Measurements from ENCODE around the gene CIB2.

The CIB2 gene

DNA sequence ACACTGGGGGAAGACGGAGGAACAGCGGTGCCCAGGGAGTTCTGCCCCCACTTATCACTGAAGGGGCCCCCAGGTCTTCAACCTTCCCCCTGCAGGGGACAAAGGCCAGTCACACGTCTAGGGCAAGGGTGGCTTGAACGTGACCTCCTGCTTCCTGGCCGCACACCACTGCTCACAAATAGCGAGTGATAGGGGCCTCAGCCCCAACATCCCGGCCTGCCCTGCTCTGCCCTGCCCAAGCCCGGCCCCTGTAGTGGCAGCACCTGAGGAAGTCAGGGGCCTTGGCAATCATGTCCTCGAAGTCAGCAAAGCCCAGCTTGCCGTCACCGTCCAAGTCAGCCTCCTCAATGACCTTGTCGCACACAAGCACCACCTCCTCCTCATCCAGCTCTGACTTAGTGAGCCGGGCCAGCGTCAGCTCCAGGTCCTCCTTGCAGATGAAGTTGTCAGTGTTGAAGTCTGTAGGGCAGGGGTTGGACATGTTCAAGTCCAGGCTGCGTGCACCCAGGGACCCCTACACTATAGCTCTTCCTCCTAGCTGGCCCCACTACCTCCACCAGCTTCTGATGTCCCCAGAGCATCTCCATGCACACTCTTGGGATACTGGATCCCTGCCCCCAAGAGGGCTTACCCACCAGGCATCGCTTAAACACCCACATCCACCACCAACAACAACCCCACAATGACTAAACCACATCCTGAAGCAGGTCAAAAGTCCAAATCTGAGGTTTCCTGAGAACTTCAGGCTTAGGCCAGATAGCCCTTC, 25.6 kb downstream of the CIB2 start:
- no peak for DNase-seq

DNA sequence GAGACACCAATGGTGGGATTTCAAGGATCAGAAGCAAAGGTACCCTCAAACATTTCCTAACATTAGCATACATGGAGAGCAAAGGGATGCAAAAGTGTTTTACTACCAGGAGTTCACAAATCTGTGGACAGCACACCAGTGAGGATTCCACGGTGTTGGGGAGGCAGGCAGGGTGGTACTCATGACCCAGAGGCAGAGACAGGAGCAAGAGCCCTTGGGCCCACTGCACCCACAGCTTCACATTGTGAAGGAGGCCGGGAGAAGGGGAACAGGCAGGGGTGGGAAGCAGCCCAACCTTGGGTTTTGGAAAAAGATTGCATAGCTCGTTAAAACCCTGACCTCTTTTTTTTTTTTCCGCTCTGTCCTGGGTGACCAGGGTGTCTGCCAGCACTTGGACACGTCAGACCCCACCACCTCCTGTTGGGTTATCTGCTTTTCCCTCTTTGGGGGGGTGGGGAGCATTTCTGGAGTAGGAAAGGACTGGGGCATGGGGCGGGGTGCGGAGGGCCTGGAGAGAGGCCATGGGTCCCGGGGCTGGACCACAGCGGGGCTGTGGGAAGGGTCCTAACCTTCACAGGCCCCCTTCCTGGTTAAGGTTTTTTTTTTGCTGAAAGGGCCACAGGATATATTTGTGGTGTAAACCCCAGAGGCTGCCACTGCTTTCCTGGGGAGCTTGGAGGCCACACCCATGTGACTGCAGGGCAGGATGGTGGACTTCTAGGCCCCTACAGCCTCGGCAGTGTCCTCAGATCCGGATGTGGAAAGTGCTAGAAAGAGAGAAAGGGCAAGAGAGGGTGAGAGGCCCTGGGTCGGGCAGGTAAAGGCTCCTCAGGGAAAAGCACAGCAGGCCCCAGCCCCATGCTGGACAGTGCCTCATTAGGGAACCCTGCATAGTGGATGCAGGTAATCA, 26.4 kb downstream of the CIB2 start:
- no peak for DNase-seq

- no peak for DNase-seq
These were observed 27.1 kb downstream of the CIB2 start for GRCh38 chr15:78104119-78104479.

GRCh38 chr15:78103406-78104118, 27.7 kb downstream of the CIB2 start:
- DNase-seq = no peak

DNA sequence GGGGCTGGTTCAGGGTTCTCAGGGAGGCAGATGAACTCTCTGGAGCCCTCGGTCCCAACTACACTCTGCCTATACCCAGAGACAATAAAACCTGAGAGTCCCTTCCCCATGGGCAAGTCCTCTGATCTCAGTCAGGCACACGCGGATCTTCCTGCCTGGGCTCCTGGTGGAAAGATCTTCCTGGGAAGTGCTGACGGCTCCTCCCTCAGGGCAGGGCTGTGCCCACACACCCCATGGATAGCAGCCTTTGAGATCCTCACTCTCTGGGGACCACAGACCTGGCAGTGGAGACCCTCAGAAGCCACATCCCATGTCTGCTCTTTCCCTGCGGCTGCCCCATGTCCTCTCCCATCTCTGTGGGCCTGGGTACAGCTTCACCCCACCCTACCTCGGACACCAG, 28.5 kb downstream of the CIB2 start:
- no peak for DNase-seq

GRCh38 chr15:78102211-78102610, 29.0 kb downstream of the CIB2 start:
- DNase-seq = no peak

GRCh38 chr15:78101423-78102105, 29.7 kb downstream of the CIB2 start:
- DNase-seq = no peak

GRCh38 chr15:78100886-78101285, 30.4 kb downstream of the CIB2 start:
- DNase-seq = no peak

DNA sequence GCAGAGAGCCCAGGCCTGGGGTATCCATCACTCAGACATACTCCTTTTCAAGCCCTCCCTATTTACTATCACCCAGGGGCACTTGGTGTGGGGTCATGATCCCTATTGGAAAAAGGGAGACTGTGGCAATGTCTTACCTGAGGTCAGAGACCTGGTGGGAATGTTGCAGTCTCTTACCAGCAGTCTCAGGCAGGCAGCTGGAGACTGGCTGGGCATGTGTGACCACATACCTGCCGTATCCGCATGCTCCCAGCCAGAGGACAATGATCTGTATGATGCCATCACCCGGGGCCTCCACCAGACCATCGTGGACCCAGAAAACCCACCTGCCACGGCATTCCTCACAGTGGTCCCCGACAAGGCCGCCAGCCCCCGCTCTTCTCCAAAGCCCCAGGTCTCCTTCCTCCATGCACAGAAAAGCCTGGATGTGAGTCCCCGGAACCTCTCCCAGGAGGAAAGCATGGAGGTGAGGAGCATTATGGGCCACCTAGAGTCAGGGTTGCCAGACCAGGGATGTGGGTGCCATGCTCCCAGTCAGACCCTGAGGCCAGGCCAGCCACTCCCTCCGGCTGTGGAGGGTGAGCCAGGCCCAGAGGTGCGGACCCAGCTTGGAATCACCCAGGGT, 33.0 kb downstream of the CIB2 start:
- no peak for DNase-seq

GRCh38 chr15:78097667-78098066, 33.6 kb downstream of the CIB2 start:
- no peak for DNase-seq

GRCh38 chr15:78093242-78094020, 37.8 kb downstream of the CIB2 start:
- no peak for DNase-seq

- no peak for DNase-seq
These were observed 38.8 kb downstream of the CIB2 start, which contains the start of gene SH2D7 for GRCh38 chr15:78092261-78093041. SH2D7 (plus strand) TSS chr15:78092561; CDS start chr15:78092585, 24 bp downstream.

GRCh38 chr15:78090422-78091063, 40.7 kb downstream of the CIB2 start:
- no peak for DNase-seq

- DNase-seq = no peak
These were observed 42.5 kb downstream of the CIB2 start for GRCh38 chr15:78088773-78089080.

GRCh38 chr15:78087951-78088772, 43.1 kb downstream of the CIB2 start:
- DNase-seq = no peak

DNA sequence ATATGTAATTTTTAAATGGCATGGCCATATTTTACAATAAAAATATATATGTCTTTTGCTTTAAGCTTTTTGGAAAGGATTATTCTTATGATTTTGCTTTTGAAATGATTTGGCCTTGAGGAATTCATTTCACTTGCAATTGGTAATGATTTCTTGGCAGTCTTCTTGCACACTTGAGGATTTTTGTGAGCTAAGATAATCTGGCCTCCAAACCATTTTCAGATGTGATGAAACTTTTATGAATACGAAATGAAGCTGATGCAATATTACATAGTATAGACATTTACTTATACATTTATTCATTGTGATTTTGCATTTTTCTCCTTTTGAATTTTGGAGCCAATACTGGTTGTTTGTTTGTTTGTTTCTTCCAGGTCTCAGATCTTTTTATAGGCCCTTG, 45.3 kb downstream of the CIB2 start:
- DNase-seq = no peak

DNA sequence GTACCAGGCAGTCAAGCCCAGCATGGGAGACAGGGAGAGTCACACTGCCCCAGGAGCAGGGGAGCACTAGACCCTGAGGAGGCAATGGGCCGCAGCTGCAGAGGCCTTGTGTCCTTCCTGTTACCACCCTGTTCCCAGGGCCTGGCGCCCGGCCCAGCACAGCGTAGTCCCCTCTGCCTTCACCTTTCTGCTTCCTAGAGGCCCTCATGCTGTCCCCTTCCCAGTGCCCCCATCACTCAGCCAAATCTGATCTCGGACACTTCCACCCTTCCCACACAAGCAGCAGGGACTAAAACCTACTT, 46.8 kb downstream of the CIB2 start:
- no peak for DNase-seq

GRCh38 chr15:78083687-78084448, 47.4 kb downstream of the CIB2 start:
- no peak for DNase-seq

- DNase-seq = no peak
These were observed 48.1 kb downstream of the CIB2 start for GRCh38 chr15:78083186-78083585.
